Measurements from ENCODE around the gene DNAAF9.

- TF ChIP-seq CTCF (IDR thresholded peaks at IDR 0.05 in 4 of 5, conservative IDR thresholded peaks at IDR 0.05 in 1 of 5) (no peak), POLR2A (IDR thresholded peaks at IDR 0.05) (no peak)
Observed at GRCh38 chr20:3449319-3449718, 41.9 kb upstream of the DNAAF9 start.

Data from gastrocnemius medialis (tissue), 4 donors.